ENCODE data around the gene LRRC74A. TPM values are rescaled to one million over a fixed set of nuclear protein-coding genes. Genes with fewer than 3 reads are reported as not detected.

The LRRC74A gene
- total RNA-seq, 1 experiment from 2014 or later = not detected

- Mint-ChIP-seq H3K9me3 (ENCODE audit: low read depth, unreplicated experiment) (no peaks in the 10 kb centered on the region), H3K27me3 (ENCODE audit: unreplicated experiment) (no peaks in the 10 kb centered on the region), H3K4me3 (ENCODE audit: low read depth, unreplicated experiment) (no peak overlapping the region), H3K27ac (ENCODE audit: unreplicated experiment) (no peak overlapping the region), H3K36me3 (ENCODE audit: insufficient read depth, unreplicated experiment) (peaks cover 17% of the 10 kb centered on the region), H3K4me1 (ENCODE audit: low read depth, unreplicated experiment) (no peaks in the 10 kb centered on the region)
- TF ChIP-seq CTCF (IDR thresholded peaks at IDR 0.05; ENCODE audit: unreplicated experiment) = no peak
- CTCF ChIA-PET = no interaction called here
- intact Hi-C loops (cut with micrococcal nuclease; ENCODE audit: unreplicated experiment) = no loop called here
- DNase-seq = no peak
- BruUV-seq (replicated peaks) = no TSS peak
Observed at GRCh38 chr14:76793956-76794355, 32.3 kb upstream of the LRRC74A start.

- peaks cover 11% of the 10 kb centered on the region for H3K4me1 Mint-ChIP-seq (ENCODE audit: low read depth, unreplicated experiment)
- no peaks in the 10 kb centered on the region for H3K9me3 Mint-ChIP-seq (ENCODE audit: low read depth, unreplicated experiment)
- no peak for TF ChIP-seq CTCF (IDR thresholded peaks at IDR 0.05; ENCODE audit: unreplicated experiment)
- H3K36me3 Mint-ChIP-seq (ENCODE audit: insufficient read depth, unreplicated experiment) = peaks cover 27% of the 10 kb centered on the region
- no peak overlapping the region for H3K4me3 Mint-ChIP-seq (ENCODE audit: low read depth, unreplicated experiment)
- no peak for DNase-seq
- intact Hi-C loops (cut with micrococcal nuclease; ENCODE audit: unreplicated experiment) = no loop called here
- no peak overlapping the region for H3K27ac Mint-ChIP-seq (ENCODE audit: unreplicated experiment)
- CTCF ChIA-PET = interaction anchor here (1.3 kb wide), 1 partner anchor 21 kb away, joined by 4 read pairs; no protein-coding TSS in a partner anchor
- BruUV-seq (replicated peaks) = no TSS peak
- H3K27me3 Mint-ChIP-seq (ENCODE audit: unreplicated experiment) = no peaks in the 10 kb centered on the region
Observed at GRCh38 chr14:76806446-76806845, 19.8 kb upstream of the LRRC74A start.

GRCh38 chr14:76808011-76808410, 18.2 kb upstream of the LRRC74A start:
- no peak for TF ChIP-seq CTCF (IDR thresholded peaks at IDR 0.05; ENCODE audit: unreplicated experiment)
- Mint-ChIP-seq H3K9me3 (ENCODE audit: low read depth, unreplicated experiment) (no peaks in the 10 kb centered on the region), H3K36me3 (ENCODE audit: insufficient read depth, unreplicated experiment) (peaks cover 31% of the 10 kb centered on the region), H3K4me1 (ENCODE audit: low read depth, unreplicated experiment) (peaks cover 11% of the 10 kb centered on the region), H3K27ac (ENCODE audit: unreplicated experiment) (no peak overlapping the region), H3K4me3 (ENCODE audit: low read depth, unreplicated experiment) (no peak overlapping the region), H3K27me3 (ENCODE audit: unreplicated experiment) (no peaks in the 10 kb centered on the region)
- no peak for DNase-seq
- intact Hi-C loops (cut with micrococcal nuclease; ENCODE audit: unreplicated experiment) = no loop called here
- BruUV-seq (replicated peaks) = no TSS peak
- CTCF ChIA-PET = no interaction called here

- H3K36me3 Mint-ChIP-seq (ENCODE audit: insufficient read depth, unreplicated experiment) = peaks cover 29% of the 10 kb centered on the region
- CTCF ChIA-PET = no interaction called here
- peaks cover 11% of the 10 kb centered on the region for H3K4me1 Mint-ChIP-seq (ENCODE audit: low read depth, unreplicated experiment)
- no peak overlapping the region for H3K4me3 Mint-ChIP-seq (ENCODE audit: low read depth, unreplicated experiment)
- no peak for DNase-seq
- H3K27ac Mint-ChIP-seq (ENCODE audit: unreplicated experiment) = no peak overlapping the region
- no peaks in the 10 kb centered on the region for H3K27me3 Mint-ChIP-seq (ENCODE audit: unreplicated experiment)
- intact Hi-C loops (cut with micrococcal nuclease; ENCODE audit: unreplicated experiment) = no loop called here
- BruUV-seq (replicated peaks) = no TSS peak
- no peak for TF ChIP-seq CTCF (IDR thresholded peaks at IDR 0.05; ENCODE audit: unreplicated experiment)
- H3K9me3 Mint-ChIP-seq (ENCODE audit: low read depth, unreplicated experiment) = no peaks in the 10 kb centered on the region
Observed at GRCh38 chr14:76808990-76809389, 17.2 kb upstream of the LRRC74A start.

Data from Calu3 (cell line).